Measurements from ENCODE around the gene PRDX4.

DNA sequence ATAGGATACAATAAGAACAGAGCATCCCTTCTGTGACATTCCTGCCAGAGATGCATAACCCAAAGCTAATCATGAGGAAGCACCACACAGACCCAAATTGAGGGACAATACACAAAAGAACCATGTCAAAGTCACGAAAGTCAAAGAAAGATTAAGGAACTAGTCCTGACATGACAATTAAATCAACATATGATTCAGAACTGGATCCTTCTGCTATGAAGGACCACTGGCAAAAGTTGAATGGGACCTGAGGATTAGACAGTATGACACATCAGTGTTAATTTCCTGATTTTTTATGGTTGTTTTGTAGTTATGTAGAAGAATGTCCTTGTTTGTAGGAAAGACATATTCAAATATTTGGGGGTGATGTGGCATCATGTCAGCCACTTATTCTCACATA, 61.9 kb downstream of the PRDX4 start:
- TF ChIP-seq CTCF (IDR thresholded peaks at IDR 0.05; ENCODE audit: borderline replicate concordance, extremely low read depth, low read length, poor library complexity, severe bottlenecking) (no peak), EZH2 (IDR thresholded peaks at IDR 0.05; ENCODE audit: borderline replicate concordance, low read depth, low read length, severe bottlenecking) (no peak)
